ENCODE results near the gene PRPSAP1.
"Not testable (repeated sequence)": the region's sequence is repeated elsewhere in the genome, so short reads cannot be mapped to it uniquely, and the experiment has no call there.

Gene PRPSAP1

DNA sequence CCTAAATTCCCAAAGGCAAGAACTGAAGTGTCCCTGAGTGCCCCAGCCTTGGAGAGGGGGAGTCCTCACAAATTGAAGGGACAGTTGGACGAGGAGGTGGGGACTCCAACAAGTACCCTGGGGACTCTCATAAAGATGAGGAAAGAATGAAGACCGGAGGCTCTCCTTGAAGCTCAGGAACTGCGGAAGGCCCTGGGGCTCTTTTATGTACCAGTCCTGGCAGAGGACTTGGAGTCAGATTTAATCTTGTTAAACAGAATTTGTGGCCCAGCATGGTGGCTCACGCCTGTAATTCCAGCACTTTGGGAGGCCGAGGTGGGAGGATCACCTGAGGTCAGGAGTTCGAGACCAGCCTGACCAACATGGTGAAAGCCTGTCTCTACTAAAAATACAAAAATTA lies 6.1 kb upstream of the PRPSAP1 start:
- DNase-seq (ENCODE audit: low read depth) = not testable (repeated sequence)

DNA sequence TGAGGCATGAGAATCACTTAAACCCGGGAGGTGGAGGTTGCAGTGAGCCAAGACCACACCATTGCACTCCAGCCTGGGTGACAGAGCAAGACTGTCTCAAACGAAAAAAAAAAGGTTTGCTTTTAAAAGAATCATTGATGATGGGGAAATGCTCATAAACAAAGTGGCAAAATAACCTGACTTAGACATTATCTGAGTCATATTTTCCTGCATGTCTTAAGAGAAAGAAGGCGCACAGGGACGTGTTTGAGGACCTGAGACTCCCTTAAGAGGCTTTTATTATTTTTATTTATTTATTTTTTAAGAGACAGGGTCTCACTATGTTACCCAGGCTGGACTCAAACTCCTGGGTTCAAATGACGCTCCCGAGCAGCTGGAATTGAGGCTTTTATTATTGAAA lies 5.7 kb upstream of the PRPSAP1 start:
- no peak for DNase-seq (ENCODE audit: low read depth)

- no peak for DNase-seq (ENCODE audit: low read depth)
Measured at GRCh38 chr17:76357597-76358158, 4.0 kb upstream of the PRPSAP1 start.

GRCh38 chr17:76356803-76357456 lies 3.2 kb upstream of the PRPSAP1 start:
- DNase-seq (ENCODE audit: low read depth) = no peak

GRCh38 chr17:76354747-76355310 lies 1.1 kb upstream of the PRPSAP1 start:
- DNase-seq (ENCODE audit: low read depth) = peak; percentile 84

DNA sequence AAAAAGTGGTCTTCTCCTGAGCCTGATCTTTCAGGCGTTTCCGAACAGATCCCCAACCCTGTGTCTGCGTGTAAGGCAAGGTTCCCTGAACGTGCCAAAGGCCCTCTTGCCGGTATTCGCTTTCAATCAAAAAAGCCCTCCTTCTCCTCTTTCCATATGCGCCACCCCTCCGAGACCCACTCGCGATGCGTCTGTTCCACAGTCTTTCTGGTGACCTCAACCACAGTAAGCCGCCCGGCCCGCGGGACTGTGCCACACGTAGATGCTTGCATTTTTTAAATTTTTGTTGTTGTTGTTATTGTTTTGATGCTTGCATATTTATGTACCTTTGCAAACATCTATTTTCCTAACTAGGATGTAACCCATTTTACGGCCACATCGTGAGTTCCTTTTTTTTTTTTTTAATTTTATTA lies 607 bp upstream of the PRPSAP1 start:
- no peak for DNase-seq (ENCODE audit: low read depth)

DNA sequence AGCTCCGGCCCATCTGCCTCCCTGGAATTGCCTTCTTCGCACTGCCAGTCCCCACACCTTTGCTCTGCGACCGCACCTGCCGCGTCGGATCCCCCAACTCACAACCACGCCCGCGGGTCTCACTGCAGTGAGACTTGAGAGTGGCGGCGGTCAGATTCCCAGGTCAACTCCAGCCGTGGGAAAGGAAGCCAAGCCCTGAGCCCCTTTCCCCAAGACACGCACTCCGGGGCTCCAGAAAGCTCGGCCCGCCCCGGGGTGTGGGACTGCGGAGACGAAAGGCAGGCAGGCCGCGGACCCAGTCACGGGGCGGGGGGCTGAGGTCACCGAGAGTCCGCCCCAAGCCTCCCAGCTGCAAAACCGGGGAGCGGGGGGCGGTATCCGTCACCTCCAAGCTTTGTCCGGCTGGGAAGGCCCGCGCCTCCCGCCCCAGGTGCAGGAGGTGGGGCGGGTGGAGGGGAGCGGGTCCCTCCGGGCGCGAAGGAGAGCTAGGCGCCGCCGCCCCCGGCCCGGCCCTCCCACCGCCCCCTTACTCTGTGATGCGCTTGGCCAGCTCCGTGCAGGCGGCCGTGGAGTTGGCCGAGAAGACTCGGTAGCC lies 615 bp downstream of the PRPSAP1 start:
- no peak for DNase-seq (ENCODE audit: low read depth)

DNA sequence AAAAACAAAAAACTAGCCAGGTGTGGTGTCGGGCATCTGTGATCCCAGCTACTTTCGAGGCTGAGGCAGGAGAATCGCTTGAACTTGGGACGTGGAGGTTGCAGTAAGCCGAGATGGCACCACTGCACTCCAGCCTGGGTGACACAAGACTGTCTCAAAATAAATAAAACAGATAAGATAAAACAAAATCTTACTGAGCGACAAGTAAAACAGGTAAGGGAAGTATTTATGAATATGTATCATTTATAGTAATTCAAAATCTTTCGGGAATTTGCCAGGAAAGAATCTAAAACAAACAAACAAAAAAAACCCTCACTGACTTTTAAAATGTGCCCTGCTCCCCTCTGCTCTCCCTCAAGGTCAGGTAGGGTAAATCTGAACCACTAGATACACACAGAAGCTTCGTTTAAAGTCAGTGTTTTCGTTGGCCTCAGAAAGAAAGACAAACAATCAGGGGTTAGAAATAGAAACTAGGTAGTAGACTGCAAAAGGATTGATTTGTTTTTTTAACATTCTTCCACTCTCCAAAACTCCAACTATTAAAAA lies 2.1 kb downstream of the PRPSAP1 start:
- no peak for DNase-seq (ENCODE audit: low read depth)

DNA sequence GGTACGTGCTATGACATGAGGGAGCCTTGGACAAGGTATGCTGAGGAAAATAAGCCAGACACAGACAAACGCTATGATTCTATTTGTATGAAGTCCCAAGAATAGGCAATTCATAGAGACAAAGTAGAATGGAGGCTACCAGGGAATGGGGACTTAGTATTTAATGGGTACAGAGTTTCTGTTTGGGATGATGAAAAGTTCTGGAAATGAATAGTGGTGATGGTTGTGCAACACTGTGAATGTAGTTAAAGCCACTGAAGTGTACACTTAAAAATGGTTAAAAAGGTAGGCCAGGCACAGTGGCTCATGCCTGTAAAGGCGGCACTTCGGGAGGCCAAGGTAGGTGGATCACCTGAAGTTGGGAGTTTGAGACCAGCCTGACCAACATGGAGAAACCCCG lies 3.3 kb downstream of the PRPSAP1 start:
- DNase-seq (ENCODE audit: low read depth) = no peak

GRCh38 chr17:76346936-76347335 lies 6.8 kb downstream of the PRPSAP1 start:
- DNase-seq (ENCODE audit: low read depth) = not testable (repeated sequence)

GRCh38 chr17:76345377-76345974 lies 8.2 kb downstream of the PRPSAP1 start:
- DNase-seq (ENCODE audit: low read depth) = no peak

GRCh38 chr17:76343106-76343505 lies 10.6 kb downstream of the PRPSAP1 start:
- no peak for DNase-seq (ENCODE audit: low read depth)

GRCh38 chr17:76341301-76341700 lies 12.4 kb downstream of the PRPSAP1 start:
- DNase-seq (ENCODE audit: low read depth) = no peak

DNA sequence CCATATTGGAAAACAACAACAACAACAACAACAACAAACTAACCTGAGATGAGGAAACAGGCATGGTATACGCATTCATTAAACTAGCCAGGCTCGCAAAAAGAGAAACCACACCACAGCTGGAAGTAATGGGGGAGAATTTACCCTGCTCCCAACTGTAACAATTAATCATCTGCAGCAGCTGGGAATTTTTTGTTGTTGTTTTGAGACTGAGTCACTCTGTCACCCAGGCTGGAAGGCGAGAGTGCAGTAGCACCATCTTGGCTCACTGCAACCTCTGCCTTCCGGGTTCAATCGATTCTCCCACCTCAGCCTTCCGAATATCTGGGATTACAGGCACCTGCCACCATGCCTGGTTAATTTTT lies 16.3 kb downstream of the PRPSAP1 start:
- no peak for DNase-seq (ENCODE audit: low read depth)

DNA sequence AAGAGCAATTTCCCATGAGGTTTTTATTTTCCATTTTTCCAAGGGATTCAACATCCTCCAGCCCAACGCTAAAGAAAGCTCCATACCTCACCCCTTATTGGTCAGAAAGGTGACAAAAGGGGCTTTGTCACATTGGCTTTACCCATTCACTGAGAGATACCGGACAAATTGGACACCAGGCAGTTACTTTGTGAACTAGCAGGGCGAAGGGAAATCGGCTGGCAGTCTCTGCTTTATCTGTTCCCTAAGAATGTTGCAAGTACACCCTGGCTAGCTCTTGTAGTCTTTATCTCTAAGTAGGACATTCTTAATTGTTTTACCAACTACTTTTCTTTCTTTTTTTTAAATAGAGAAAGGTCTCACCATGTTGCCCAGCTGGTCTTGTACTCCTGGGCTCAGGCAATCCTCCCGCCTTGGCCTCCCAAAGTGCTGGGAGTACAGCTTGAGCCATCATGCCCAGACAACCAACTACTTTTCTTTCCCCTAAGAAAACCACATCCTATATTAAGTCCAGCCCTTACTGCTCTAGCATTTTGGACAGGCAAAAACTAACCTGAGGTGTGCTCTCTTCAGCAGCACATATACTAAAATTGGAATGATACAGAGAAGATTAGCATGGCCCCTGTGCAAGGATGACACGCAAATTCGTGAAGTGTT lies 16.8 kb downstream of the PRPSAP1 start:
- no peak for DNase-seq (ENCODE audit: low read depth)

DNA sequence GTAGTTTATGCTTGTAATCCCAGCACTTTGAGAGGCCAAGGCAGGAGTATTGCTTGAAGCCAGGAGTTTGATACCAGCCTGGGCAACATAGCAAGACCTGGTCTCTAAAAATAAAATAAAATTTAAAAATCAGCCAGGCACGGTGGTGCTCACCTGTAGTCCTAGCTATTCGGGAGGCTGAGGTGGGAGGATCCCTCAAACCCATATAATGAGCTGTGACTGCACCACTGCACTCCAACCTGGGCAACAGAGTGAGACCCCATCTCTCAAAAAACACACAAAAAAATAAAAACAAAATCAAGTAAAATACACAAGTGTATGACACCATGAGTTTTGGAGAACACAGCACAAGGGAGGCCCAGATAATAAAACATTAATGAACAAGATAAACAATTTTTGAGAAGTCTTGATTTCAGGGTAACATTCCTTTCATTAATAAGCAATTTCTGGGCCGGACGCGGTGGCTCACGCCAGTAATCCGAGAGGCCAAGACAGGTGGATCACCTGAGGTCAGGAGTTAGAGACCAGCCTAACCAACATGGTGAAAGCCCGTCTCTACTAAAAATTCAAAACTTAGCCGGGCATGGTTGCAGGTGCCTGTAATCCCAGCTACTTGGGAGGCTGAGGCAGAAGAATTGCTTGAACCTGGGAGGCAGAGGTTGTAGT lies 17.9 kb downstream of the PRPSAP1 start:
- DNase-seq (ENCODE audit: low read depth) = no peak

GRCh38 chr17:76333673-76334505 lies 19.8 kb downstream of the PRPSAP1 start:
- DNase-seq (ENCODE audit: low read depth) = no peak

- no peak for DNase-seq (ENCODE audit: low read depth)
Measured at GRCh38 chr17:76331083-76331482, 22.6 kb downstream of the PRPSAP1 start.

DNA sequence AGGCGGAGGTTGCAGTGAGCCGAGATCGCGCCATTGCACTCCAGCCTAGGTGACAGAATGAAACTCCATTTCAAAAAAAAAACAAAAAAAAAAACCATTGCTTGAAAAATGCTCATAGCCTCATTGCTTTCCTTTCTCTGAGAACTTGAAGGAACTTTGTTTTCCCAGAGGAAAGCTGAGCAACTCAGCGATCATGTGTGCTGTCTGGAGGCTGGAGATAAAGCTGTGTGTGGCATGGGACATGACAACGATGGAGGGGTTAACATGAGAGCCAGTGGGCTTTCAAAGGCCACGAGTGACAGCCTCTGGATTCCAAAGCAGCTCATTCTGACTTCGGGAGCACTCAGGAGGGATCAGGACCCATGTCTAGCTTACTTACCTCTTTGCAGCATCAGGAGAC lies 24.1 kb downstream of the PRPSAP1 start:
- no peak for DNase-seq (ENCODE audit: low read depth)

DNA sequence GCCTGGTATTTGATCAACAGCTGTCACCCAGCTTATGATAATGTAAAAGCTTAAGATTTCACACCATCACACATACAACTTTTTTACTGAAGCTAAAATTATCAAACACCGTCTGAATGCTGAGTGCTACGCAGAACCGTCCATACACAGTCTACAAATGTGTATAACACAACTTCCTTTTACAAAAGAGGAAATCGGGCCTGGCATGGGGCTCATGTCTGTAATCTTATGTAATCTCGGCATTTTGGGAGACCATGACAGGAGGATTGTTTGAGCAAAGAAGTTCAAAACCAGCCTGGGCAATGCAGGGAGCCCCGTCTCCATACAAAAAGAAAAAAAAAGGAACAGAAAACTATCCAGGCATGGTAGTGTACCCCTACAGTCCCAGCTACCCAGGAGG lies 26.0 kb downstream of the PRPSAP1 start:
- no peak for DNase-seq (ENCODE audit: low read depth)

GRCh38 chr17:76326306-76326705 lies 27.4 kb downstream of the PRPSAP1 start:
- no peak for DNase-seq (ENCODE audit: low read depth)

Measured in CMK (cell line).